AG04450 (cell line): ENCODE data around the gene PROSER2. TPM values are rescaled to one million over a fixed set of nuclear protein-coding genes. Genes with fewer than 3 reads are reported as not detected.

Experiments
- CTCF ChIA-PET: fragments of 300-600, 350-600 bp; formaldehyde crosslinking; extraction: SDS; loops from one replicate; lab custom pipeline; 2022; ENCODE audit warnings: antibody characterized with exemption, inconsistent platforms; lab: Charles Lee
- POLR2A ChIA-PET: fragments of 350-600 bp; formaldehyde crosslinking; extraction: SDS; loops from one replicate; lab custom pipeline; 2021; ENCODE audit warnings: antibody characterized with exemption, inconsistent platforms; lab: Yijun Ruan, JAX
- DNase-seq: peaks from one replicate; pipeline ENCODE4 v3.0.0-alpha.2; 2011; ENCODE audit warnings: low read depth, low spot score
- H3K27ac ChIP-seq: one replicate; pipeline ENCODE4 v1.5.1; 2012; ENCODE audit warnings: low read depth, low read length, control low read depth
- H3K27me3 ChIP-seq: one replicate; pipeline ENCODE4 v1.6.0; 2012; ENCODE audit warnings: low read length; ENCODE audit not compliant: control insufficient read depth, insufficient read depth
- H3K4me3 ChIP-seq: 2 replicates; pipeline ENCODE4 v1.5.1; 2011; ENCODE audit warnings: mild to moderate bottlenecking, low read depth, low read length, control low read depth
- H3K9me3 ChIP-seq: 2 replicates; pipeline ENCODE4 v1.5.1; 2012; ENCODE audit warnings: low read length; ENCODE audit not compliant: control insufficient read depth, insufficient read depth
- polyA plus RNA-seq: library from polyadenylated mRNA; depleted of rRNA; stranded (reverse); fragments of >200 nt; gene quantifications from 2 replicates; pipeline ENCODE4 v1.2.3, GENCODE V29; 2011
- TF ChIP-seq, protein P1 (sequence below): IDR thresholded peaks from 2 replicates; pipeline ENCODE4 v1.5.1; 2011; ENCODE audit warnings: low read depth, low read length, control low read depth, inconsistent platforms

PROSER2 gene
- polyA plus RNA-seq, 1 experiment, result 0.53 TPM

DNA sequence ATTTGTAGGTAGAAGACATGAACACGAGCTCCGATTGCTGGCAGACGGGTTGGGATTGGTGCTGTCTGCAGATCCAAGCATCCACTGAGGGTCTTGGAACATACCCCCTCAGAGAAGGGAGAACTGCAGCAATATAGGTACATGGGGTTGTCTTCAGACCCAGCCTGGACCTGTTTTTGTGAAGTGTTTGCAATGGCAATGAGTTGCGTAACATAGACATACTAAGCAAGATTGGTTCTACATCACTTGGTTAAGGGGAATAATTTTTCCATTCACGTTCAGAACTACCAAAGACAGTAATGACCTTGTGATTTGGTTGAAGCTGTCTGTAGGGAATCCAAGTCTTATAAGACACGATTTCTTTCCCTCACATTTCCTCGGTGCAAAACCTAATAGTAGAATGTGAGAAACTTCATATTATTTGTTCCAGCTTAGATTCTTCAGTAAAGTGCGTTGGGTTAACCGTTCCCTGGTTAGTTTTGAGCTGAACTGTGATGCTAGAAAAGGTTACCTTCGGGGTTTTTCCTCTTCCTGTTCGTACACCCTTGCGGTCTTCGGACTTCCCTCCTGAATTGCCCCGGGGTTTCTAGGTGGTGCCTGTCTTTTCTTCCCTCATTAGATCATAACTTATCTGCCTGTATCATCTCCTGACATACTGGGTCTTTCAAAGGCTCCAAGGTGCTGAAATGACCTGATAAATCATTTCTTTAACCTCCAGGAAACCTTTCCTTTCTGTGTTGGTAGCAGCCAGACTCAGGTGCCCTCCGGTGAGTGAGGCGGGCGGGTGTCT is 14.4 kb downstream of the PROSER2 start:
- ChIA-PET POLR2A (no interaction called here), CTCF (interaction anchor here (2.1 kb wide), 1 partner anchor 17 kb away, joined by 10 read pairs; no protein-coding TSS in a partner anchor)
- Histone ChIP-seq H3K4me3 (no peak overlapping the region), H3K27me3 (no peaks in the 10 kb centered on the region), H3K27ac (no peak overlapping the region), H3K9me3 (no peaks in the 10 kb centered on the region)
- DNase-seq, result no peak
- TF ChIP-seq, protein P1, sequence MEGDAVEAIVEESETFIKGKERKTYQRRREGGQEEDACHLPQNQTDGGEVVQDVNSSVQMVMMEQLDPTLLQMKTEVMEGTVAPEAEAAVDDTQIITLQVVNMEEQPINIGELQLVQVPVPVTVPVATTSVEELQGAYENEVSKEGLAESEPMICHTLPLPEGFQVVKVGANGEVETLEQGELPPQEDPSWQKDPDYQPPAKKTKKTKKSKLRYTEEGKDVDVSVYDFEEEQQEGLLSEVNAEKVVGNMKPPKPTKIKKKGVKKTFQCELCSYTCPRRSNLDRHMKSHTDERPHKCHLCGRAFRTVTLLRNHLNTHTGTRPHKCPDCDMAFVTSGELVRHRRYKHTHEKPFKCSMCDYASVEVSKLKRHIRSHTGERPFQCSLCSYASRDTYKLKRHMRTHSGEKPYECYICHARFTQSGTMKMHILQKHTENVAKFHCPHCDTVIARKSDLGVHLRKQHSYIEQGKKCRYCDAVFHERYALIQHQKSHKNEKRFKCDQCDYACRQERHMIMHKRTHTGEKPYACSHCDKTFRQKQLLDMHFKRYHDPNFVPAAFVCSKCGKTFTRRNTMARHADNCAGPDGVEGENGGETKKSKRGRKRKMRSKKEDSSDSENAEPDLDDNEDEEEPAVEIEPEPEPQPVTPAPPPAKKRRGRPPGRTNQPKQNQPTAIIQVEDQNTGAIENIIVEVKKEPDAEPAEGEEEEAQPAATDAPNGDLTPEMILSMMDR, result no peak

DNA sequence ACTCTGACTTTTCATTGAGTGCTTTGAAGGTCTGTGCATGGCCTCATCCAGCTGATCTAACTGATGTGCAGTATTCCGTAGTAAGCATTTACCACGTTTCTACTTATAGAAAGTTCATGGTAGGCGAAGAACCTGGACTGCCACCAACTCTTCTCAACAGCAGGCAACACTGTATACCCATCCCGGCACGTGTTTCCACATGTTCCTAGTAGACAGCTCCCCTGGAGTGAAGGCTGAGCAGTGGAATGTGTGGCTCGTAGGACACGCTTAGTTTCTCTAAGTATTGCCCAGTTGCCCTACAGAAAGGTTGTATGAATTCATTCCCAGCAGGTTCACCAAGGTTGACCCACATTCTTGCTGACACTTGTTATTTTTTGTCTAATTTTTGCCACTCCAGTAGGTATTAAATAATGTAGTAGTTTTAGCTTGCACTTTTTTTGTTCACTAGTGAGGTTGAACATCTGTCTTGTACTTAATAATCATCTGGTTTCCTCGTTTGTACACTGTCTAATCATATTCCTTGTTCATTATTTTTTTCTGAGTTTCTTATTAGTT is 15.2 kb downstream of the PROSER2 start:
- H3K4me3 ChIP-seq, result no peak overlapping the region
- H3K27me3 ChIP-seq, result no peaks in the 10 kb centered on the region
- no peak for DNase-seq
- CTCF ChIA-PET, result interaction anchor here (0.6 to 2.1 kb wide), 3 partner anchors 18 to 55 kb away, joined by 4 to 10 read pairs (median 8); no protein-coding TSS in a partner anchor
- no peak overlapping the region for H3K27ac ChIP-seq
- no peaks in the 10 kb centered on the region for H3K9me3 ChIP-seq
- TF ChIP-seq, protein P1, result no peak
- POLR2A ChIA-PET, result no interaction called here

DNA sequence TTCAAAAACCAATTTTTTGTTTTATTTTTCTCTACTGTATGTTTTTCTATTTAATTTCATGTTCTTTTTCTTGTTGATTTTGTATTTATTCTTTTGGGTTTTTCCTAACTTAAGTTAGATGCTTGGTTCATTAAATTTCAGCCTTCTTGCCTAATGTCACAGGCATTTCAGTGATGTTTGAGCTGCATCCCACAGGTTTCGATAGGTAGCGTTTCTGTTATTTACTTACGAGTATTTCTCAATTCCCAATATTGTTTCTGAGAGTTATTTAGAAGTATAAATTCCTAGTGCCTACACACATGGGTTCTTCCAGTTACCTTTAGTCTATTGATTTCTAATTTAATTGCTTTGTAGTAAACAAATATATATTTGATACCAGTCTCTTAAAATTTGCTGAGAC is 18.2 kb downstream of the PROSER2 start:
- TF ChIP-seq, protein P1, result no peak
- Histone ChIP-seq H3K27me3 (no peaks in the 10 kb centered on the region), H3K9me3 (no peaks in the 10 kb centered on the region), H3K27ac (no peak overlapping the region), H3K4me3 (no peak overlapping the region)
- DNase-seq, result no peak
- POLR2A ChIA-PET, result no interaction called here
- CTCF ChIA-PET, result interaction anchor here (1.3 kb wide), 1 partner anchor 58 kb away, joined by 6 read pairs; no protein-coding TSS in a partner anchor

DNA sequence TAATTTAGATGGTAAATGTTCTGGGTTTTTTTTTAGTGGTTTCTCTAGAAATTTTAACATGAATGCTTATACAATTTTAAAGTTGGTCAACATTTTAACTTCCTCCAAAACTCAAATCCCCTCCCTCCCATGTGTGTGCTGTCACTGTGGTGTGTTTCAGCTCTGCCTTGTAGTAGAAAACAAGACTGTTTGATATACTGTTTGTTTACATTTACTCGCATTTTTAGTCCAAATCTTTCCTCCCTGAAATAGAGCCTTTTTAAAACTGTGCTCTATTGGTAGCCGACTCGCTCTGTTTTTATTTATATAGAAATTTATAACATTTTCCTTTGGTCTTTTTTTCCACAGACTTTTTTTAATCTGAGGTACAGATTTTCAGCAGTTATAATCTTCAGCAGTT is 19.3 kb downstream of the PROSER2 start:
- no peak overlapping the region for H3K27ac ChIP-seq
- no peak overlapping the region for H3K4me3 ChIP-seq
- TF ChIP-seq, protein P1, result no peak
- POLR2A ChIA-PET, result no interaction called here
- no peak for DNase-seq
- H3K27me3 ChIP-seq, result no peaks in the 10 kb centered on the region
- H3K9me3 ChIP-seq, result no peaks in the 10 kb centered on the region
- CTCF ChIA-PET, result interaction anchor here (1.3 kb wide), 1 partner anchor 59 kb away, joined by 6 read pairs; no protein-coding TSS in a partner anchor

DNA sequence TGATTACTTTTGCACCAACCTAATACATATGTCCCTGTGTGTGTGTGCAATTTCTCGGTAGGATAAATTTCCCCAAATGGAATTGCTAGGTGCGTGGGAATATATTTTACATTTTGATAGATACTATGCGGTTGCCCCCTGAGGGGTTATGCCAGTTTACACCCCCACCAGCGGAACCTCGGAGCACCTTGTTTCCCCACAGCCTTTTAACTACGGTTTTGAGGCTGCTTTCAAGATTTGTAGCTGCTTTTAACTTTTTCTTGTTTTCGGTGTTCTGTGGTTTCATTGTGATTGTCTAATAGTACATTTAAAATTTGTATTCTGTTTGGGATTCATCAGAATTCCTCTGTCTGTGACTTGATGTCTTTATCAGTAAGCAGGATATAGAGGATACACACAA is 22.0 kb downstream of the PROSER2 start:
- H3K4me3 ChIP-seq, result no peak overlapping the region
- DNase-seq, result no peak
- no peaks in the 10 kb centered on the region for H3K9me3 ChIP-seq
- no peaks in the 10 kb centered on the region for H3K27me3 ChIP-seq
- ChIA-PET POLR2A (no interaction called here), CTCF (no interaction called here)
- no peak overlapping the region for H3K27ac ChIP-seq
- TF ChIP-seq, protein P1, result no peak
